ENCODE measurements around the gene COL23A1.

GRCh38 chr5:178211095-178212048 lies 378.8 kb downstream of the COL23A1 start:
- TF ChIP-seq CTCF (conservative IDR thresholded peaks at IDR 0.05; ENCODE audit: low read depth, low read length) (no peak), EZH2 (IDR thresholded peaks at IDR 0.05; ENCODE audit: borderline replicate concordance, low read depth, low read length, poor library complexity, severe bottlenecking) (no peak)
